ENCODE data around the gene TMEM233. TPM values are rescaled to one million over a fixed set of nuclear protein-coding genes. Genes with fewer than 3 reads are reported as not detected.

Gene TMEM233
- polyA plus RNA-seq, 1 of the 3 experiments (the other 2 are of a cell fraction): 2.6 TPM

GRCh38 chr12:119578112-119578511 lies 15.5 kb upstream of the TMEM233 start (continued):
- TF ChIP-seq REST (IDR thresholded peaks at IDR 0.05; ENCODE audit: low read depth, low read length): no peak
- TF ChIP-seq FOXJ3 (CRISPR knock-in tag; IDR thresholded peaks at IDR 0.05): no peak
- TF ChIP-seq TEAD4 (IDR thresholded peaks at IDR 0.05; ENCODE audit: borderline replicate concordance, insufficient read depth): no peak
- no peak for TF ChIP-seq IRF3 (IDR thresholded peaks at IDR 0.05; ENCODE audit: low read depth, low read length)
- TF ChIP-seq TAF1 (IDR thresholded peaks at IDR 0.05; ENCODE audit: borderline replicate concordance, low read depth, low read length): no peak
- no peak for TF ChIP-seq EZH2phosphoT487 (IDR thresholded peaks at IDR 0.05; ENCODE audit: borderline replicate concordance, low read depth)
- TF ChIP-seq ELF1 (IDR thresholded peaks at IDR 0.05): no peak
- TF ChIP-seq RFX5 (IDR thresholded peaks at IDR 0.05; ENCODE audit: low read length): no peak
- peak; percentile 20; the same call in 1 of the 2 replicates for TF ChIP-seq MAX (IDR thresholded peaks at IDR 0.05; ENCODE audit: low read depth)
- no peak for TF ChIP-seq FOXM1 (IDR thresholded peaks at IDR 0.05; ENCODE audit: low read depth)
- TF ChIP-seq EP300 (IDR thresholded peaks at IDR 0.05; ENCODE audit: borderline replicate concordance in 1 of 2, low read depth in 1 of 2, low read length in 1 of 2): peak in 1 of 2 experiments; percentile 62; a peak in 1 of 4 replicates
- TF ChIP-seq USF2 (IDR thresholded peaks at IDR 0.05; ENCODE audit: borderline replicate concordance, low read depth, low read length): no peak
- TF ChIP-seq NRF1 (IDR thresholded peaks at IDR 0.05; ENCODE audit: low read depth, low read length): no peak
- no peak for TF ChIP-seq MEF2A (IDR thresholded peaks at IDR 0.05; ENCODE audit: borderline replicate concordance, low read depth)
- no peak for TF ChIP-seq RAD21 (IDR thresholded peaks at IDR 0.05; ENCODE audit: low read length)
- no peak for TF ChIP-seq CHD2 (IDR thresholded peaks at IDR 0.05; ENCODE audit: low read length, partially characterized antibody)
- no peak for TF ChIP-seq USF1 (IDR thresholded peaks at IDR 0.05; ENCODE audit: borderline replicate concordance, low read depth)
- TF ChIP-seq FOSL2 (IDR thresholded peaks at IDR 0.05; ENCODE audit: borderline replicate concordance, low read depth): peak; percentile 70
- TF ChIP-seq SIN3A (IDR thresholded peaks at IDR 0.05; ENCODE audit: borderline replicate concordance, low read depth, low read length): no peak
- no peak for TF ChIP-seq MXI1 (IDR thresholded peaks at IDR 0.05; ENCODE audit: low read depth, low read length)
- TF ChIP-seq GATA2 (CRISPR knock-in tag; IDR thresholded peaks at IDR 0.05): no peak
- TF ChIP-seq YY1 (IDR thresholded peaks at IDR 0.05; ENCODE audit: low read depth): peak; percentile 37; the same call in 1 of the 2 replicates
- TF ChIP-seq GABPA (IDR thresholded peaks at IDR 0.05; ENCODE audit: low read depth): no peak
- peak; percentile 80 for TF ChIP-seq JUND (IDR thresholded peaks at IDR 0.05)
- peak; percentile 57 for TF ChIP-seq NFIC (IDR thresholded peaks at IDR 0.05; ENCODE audit: borderline replicate concordance)
- TF ChIP-seq RXRA (IDR thresholded peaks at IDR 0.05; ENCODE audit: borderline replicate concordance, low read depth): peak; percentile 24; the same call in 1 of the 2 replicates
- peak; percentile 84 for TF ChIP-seq TCF12 (IDR thresholded peaks at IDR 0.05)
- TF ChIP-seq POLR2AphosphoS5 (IDR thresholded peaks at IDR 0.05; ENCODE audit: low read depth, low read length): no peak; the same call in 1 of the 2 replicates
